HG03558 (cell line): ENCODE measurements around the gene C13orf42.
"Not testable (repeated sequence)": the region's sequence is repeated elsewhere in the genome, so short reads cannot be mapped to it uniquely, and the experiment has no call there.

Experiments
- ATAC-seq: cut with Tn5 transposase; IDR thresholded peaks from one replicate; pipeline ENCODE4 v1.9.1; 2021; ENCODE audit warnings: moderate number of reproducible peaks; ENCODE audit not compliant: unreplicated experiment; ENCODE audit errors: extremely low read depth

The C13orf42 gene

DNA sequence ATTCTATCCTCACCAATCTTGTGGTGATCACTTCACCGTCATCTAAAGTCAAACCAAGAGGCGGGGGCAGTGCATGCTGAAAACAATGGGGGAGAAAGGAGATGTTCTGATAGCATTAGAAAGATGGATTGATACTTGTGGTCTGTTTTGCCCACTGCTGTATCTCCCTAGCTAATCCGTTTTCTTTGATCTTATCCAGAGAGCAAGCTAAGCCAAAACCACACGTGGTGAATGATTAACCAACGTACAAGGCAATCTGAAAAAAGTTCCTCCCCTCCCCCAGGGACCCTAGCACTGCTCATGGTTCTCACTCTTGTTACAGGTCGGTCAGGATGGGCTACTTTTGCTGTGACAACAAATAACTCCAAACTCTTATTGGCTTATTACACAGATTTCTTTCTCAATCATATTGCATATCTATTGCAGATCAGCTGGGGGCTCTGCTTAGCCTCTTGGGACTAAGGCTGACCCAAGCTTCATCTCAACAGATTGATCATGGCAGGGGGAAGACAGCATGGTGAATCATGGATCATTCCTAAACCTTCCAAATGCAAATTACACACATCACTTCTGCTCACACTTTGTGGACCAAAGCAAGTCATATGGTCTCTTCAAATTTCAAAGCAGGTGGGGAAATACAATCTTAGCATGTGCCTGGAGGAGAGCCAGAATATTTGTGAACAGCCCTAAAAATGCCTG, 11.9 kb upstream of the C13orf42 start:
- ATAC-seq, result no peak

DNA sequence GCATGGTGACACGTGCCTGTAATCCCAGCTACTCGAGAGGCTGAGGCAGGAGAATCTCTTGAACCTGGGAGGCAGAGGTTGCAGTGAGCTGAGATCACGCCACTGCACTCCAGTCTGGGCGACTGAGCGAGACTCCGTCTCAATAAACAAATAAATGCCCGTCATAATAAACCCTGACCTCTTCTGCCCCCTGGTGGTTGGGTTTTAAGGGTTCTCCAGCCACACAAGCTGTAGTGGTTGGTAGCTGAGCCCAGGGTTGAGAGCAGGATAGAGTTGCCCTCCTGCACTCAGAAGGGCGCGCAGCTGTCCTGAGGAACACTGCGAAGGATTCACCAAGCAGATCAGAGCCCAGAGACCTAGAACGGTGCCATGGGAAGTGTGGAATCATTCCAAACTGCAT, 9.8 kb upstream of the C13orf42 start:
- not testable (repeated sequence) for ATAC-seq

DNA sequence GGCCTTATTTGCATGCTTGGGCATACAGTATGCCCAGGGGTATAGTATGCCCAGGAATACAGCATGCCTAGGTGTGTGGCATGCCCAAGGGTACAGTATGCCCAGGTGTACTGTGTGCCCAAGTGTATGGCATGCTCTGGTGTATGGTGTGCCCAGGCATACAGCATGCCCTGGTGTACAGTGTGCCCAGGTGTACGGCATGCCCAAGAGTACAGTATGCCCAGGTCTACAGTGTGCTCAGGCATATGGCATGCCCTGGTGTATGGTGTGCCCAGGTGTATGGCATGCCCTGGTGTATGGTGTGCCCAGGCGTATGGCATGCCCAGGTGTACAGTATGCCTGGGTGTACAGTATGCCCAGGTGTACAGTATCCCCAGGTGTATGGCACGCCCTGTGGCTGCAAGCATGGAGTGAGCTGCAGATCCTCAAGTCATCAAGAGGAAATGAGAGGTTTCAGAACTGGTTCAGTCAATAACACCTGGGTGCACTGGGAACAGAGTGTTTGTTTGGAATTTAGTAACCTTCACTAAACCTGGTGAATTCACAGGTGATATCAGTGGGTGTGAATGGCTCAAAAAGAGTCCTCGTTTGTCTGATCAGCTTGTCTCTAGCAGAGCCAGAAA, 7.8 kb upstream of the C13orf42 start:
- no peak for ATAC-seq

DNA sequence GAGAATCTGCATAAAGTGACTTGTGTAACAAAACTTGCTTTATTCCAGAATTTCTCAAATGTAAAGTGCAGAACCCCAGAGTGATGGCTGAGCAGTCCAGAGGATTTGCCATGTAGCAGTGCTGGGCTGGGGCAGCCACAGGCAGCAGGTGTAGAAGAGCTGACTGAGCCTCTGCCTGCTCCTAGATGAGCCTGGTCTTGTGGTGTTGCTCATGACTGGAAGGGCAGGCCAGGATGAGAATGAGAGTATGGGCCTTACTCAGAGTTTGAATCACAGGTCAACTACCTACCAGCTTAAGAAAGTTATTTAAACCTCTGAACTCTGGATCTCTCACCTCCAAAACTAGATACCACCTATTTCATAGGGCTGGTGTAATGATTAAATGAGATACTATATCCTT, 2.9 kb upstream of the C13orf42 start:
- no peak for ATAC-seq

DNA sequence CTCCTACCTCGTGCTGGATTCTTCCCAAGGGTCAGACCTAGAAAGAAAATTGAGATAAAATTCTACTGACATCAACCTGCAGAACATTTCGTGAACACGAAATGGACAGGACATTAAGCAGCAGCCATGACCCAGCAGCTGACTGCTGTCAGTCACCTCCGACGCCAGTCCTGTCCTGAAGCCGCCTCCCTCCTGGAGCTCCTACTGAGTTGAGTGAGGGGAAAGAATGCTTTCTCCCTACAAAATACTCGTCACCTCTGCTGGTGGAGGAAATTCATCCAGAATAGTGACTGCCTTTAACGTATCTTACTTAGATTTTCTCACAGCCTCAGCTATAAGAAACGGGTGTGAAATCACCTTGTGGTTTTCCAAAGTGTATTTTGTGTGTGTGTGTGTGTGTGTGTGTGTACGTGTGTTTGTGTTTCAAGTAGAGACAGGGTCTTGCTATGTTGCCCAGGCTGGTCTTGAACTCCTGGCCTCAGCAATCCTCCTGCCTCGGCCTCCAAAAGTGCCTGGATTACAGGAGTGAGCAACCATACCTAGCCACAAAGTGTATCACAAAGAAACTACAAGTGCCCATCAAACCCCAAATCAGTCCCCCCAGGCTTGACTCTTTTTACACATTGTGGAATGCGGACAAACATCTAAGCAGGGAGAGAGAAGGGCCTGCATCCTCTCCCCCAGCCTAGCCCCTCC, 2.3 kb upstream of the C13orf42 start:
- ATAC-seq, result no peak

DNA sequence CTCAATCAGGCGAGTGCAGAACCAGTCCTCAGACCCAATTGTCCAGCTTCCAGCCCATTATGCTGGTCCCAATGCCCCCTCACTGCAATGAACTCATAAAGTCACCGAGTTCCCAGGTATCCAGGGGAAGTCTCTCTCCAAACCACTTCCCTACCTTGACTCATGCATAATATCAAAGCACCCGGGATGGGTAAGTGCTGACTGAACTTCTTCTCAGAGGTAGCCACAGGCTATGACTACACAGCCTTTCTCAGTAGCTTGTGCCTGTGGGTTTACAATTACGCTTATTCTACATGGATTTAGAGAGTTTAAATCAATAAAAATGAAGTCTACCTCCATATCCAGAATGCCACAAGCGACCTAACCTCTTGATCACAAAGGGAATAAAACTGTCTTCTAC, 1.7 kb upstream of the C13orf42 start:
- ATAC-seq, result no peak

DNA sequence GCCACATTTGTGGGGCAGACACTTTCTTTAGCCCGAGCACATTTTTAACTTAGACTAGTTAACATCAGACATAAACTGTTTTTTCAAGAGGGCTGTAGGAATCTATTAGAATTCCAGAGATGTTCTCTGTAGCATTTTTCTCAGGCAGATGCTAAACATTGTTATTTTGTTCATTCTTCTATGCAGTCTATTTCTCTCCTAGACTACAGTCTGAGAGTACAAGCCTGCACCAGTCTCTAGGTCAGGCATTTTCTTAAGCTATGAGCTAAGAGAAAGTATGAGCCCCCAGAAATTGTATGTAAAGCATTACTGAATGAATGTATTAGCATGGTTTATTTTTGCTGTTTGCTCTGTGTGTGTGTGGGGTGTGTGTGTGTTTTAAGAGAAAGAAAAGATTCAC, 923 bp upstream of the C13orf42 start:
- no peak for ATAC-seq

DNA sequence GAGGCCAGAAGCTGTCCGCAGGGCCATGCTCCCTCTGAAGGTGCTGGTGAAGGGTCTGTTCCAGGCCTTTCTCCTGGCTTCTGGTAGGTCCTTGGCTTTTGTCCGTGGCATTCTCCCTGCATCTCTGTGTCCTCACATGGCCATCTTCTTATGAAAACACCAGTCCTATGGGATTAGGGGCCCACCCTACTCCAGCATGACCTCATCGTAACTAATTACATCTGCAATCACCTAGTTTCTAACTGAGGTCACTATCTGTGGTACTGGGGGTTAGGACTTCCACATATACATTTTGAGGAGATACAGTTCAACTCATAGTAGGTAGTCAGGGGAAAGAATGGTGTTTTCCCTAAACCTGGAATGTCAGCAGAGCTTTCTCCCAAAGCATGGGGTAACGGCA, 3.1 kb downstream of the C13orf42 start:
- ATAC-seq, result no peak

DNA sequence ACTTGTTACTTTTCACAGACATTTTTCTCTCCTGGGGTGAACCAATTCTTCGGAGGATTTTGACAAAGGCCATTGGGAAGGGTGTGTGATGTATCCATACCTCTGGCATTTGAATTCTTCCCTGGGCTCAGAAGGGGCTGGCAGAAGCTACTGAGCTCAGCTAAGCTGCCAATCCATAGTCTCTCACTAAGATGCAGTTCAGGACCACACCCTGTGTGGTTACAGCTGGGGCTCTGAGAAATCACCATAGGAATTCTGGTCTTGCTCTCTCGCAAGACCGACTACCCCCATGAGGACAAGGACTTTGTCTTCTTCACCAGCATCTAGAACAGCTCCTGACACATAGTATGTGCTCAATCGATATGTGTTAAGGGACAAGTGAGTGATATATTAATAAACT, 6.0 kb downstream of the C13orf42 start:
- ATAC-seq, result no peak

DNA sequence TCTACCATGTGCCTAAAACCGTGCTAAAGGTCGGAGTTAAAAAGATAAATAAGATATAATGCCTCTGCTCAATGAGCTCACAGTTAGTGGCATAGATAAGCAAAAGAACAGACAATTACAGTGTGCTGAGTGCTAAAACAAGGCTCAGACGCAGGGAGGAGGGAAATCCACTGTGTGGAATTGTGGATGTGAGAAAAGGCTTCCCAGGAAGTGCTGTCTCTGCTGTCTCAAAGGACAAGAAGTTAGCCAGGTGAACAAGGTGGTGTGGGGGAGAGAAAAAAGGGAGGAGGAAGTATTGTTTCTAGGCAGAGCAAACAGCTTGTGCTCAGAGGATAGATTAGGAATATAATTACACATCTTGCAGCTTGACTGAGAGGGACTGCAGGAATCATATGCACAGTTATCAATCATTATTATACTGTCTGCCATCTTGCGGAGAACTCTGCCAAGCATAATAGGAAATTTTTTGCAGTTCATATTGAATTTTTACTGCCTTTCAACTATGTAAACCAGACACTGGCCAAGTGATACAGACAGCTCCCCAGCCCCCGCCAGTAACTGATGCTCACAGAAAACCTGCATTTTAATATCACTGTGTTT, 9.3 kb downstream of the C13orf42 start:
- no peak for ATAC-seq

DNA sequence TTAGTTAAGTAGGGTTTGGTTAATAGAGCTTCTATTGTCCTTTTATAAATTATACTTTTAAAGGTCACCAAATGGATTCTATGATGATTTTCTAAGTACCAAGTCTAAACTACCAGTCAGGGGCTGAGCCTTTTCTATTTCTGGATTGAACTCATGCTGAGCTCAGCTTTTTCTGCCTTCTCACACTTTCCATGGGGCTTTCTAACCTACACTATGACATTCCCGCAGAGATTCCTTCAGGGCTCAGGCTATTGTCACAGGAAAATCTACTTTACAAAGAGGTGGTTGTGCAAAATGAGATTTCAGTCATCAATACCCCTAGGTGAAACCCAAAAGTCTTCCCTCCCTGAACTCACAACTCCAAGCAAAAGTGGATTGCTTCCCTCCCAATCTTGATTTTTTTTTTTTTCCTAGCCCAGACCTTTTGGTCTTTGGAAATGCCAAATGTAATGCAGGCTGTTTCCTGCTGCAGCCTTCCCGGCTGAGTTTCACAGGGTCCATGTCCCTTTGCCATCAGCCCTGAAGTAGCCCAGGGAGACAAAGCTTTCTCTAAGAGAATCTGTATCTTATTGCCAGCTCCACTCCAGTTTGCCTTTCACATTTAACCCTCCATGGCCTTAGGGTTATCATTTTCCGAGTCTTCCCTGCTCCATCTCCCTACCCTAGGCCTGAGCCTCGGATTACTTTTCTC, 13.6 kb downstream of the C13orf42 start:
- ATAC-seq, result no peak

DNA sequence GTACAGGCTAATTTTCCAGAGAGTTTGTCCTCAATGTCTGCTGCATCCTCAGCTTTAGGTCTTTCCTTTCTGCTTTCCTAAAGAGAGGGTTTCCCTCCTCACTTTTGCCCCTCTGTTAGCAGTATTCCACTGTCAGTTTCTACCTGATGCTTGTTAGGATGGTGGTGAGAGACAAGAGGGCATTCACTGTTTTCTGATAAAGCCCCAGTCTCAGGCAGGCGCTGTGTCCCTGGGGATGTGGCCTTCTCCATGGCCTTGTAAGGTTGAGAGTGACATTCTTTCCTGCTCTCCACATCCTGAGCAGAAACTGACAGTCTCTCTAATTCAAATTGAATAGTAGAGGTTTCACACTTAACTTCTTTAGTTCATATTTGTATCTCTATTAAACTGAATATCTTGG, 14.9 kb downstream of the C13orf42 start:
- ATAC-seq, result no peak

DNA sequence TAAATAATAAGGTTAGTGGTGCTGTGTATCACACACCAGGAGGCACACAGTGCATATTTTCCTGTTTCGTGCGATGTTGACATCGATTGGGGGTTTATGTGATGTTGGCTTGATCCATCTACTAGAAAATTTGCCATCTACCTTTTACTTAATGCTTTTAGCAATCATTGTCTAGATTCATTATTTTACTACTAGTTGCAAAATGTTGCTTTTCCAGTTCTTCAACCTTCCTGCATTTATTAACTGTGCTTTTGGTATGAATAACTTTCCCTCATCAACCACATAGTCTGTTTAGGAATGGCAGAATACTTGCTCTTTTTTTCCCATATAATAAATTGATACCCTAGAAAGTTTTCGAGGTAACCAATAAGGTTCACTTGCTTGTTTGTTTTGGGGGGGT, 17.5 kb downstream of the C13orf42 start:
- no peak for ATAC-seq

DNA sequence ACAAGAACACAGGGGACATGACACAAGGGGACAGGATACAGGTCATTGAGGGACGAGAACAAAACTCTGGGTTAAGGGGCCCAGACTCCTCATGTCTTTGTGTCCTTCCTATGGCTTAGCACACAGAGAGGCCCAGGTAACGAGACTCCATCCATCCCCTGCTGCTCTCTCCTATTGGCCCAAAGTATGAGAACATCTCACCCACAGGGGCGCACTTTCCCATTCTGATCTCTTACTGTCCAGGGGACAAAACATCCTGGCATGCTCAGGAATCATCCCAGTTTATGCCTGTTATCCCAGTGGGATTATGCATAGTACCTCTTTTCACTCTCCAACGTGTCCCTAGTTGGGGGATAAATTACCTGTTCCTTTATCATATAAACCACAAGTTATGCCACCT, 19.2 kb downstream of the C13orf42 start:
- no peak for ATAC-seq

DNA sequence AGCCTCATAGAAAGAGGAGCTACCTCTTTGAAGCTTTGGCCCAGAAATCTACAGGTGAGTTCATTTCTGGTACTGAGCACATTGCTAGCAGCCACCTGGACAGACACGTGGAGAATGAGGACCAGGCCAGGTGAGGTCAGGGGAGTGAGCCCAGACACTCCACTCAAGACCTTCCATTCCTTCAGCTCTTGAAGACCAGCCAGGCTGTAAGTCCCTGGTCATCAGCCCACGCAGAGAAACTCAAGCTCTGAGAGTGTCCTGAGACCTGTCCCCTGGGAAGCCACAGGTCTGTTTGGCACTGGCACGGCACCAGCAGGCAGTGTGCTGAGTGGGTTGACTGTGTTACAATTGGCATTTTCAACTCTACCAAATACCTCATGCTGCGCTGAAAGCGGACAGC, 27.4 kb downstream of the C13orf42 start:
- ATAC-seq, result no peak

DNA sequence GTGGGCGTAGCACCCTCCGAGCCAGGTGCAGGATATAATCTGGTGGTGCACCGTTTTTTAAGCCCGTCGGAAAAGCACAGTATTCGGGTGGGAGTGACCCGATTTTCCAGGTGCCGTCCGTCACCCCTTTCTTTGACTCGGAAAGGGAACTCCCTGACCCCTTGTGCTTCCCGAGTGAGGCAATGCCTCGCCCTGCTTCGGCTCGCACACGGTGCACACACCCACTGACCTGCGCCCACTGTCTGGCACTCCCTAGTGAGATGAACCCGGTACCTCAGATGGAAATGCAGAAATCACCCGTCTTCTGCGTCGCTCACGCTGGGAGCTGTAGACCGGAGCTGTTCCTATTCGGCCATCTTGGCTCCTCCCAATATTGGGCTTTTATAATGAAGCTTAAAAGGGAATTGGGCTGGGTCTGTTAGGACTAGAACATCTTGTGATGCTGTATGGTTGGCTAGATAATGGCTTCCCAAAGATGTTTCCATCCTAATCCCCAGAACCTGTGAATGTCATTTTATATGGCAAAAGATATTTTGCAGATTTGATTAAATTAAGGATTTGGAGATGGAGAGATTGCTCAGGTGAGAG, 30.5 kb downstream of the C13orf42 start:
- ATAC-seq, result not testable (repeated sequence)

DNA sequence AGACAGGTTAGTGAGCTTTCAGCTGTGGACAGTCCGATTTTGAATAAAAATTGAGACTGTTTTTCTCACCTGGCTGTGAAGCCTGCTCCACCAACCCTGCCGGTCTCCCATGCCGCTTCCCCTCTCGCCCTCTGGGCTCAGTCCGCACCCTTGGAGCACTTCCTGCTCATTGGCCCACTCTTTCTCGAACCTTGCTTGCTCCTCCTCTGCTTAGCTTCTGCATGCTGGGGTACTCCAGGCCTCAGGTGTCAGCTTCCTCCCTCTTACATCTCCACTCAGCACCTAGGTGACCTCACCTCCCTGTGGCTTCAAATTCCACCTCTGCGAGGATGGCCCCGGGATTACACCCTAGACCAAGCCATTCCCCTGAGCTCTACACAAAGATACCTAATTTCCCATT, 39.6 kb downstream of the C13orf42 start:
- no peak for ATAC-seq

DNA sequence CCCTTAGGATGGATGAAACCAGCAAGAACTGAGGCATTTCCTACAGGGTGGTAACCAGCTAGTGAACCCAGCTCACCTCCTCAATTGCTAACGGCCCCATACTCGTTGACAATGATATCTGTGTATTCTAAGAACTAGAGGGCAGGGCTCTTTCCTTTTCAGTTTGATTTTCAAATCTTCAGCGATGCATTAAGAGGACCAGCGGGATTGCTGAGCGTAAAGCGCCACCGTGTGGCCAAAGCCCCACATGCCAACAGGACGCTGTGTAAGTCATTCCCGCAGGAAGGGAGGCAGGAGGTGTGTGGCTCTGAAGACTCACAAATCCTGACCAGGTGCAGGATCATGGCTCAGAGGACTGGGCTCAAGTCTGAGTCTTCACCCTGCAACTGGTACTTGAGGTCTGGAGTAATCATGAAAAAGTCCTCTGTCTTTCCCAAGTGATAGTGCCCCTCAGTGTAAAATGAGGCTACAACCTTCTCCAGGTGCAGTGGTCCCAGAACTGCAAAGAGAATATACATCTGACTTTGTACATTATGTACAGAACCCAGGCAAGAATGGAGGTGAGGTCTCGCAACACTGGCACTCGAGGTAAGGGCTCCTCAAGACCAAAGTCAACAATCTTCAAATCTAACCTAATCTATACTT, 40.9 kb downstream of the C13orf42 start:
- ATAC-seq, result no peak

DNA sequence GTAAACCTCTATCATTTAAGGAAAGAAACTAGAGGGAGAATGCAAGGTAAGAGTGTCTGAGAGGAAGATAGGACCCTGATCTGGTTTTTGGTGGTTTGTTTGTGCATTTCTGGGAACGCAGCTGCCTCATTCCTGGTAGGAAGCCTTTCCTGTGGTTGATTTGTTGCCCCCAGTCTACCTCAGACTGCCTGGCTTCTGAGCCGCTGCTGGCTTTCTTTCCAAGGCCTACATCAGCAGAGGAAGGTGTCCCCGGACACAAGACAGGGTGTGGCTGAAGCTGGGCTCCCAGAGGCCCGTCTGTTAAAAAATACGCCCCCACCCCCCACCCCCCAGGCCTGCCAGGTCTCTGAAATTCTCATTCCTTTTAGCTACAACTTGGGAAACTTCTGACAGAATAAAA, 42.6 kb downstream of the C13orf42 start:
- no peak for ATAC-seq

DNA sequence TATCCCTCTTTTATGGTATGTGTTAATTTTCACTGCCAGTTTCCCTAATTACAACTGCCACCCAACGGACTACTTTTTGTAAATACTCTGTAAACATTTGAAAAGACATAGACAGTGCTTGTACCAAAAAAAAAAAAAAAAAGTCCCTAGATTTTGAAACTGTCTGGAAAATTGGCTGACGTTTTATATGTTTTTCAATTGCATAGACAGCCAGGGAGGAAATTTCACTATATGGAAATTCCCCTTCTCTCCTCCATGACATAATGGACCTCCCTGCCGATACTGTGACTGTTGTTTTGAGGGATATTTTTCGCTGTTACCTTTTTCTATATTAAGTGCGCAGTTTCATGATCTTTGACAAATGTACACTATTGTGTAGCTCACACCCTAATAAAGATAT, 43.4 kb downstream of the C13orf42 start:
- ATAC-seq, result no peak
